ENCODE data around the gene EIF4G1.

EIF4G1 gene

GRCh38 chr3:184352897-184353545 is 38.6 kb downstream of the EIF4G1 start:
- no peak for DNase-seq

GRCh38 chr3:184353546-184353941 is 39.1 kb downstream of the EIF4G1 start:
- no peak for DNase-seq

- peak; percentile 23 for DNase-seq
These were observed 39.8 kb downstream of the EIF4G1 start for GRCh38 chr3:184354121-184354728.

GRCh38 chr3:184354754-184355153 is 40.3 kb downstream of the EIF4G1 start:
- DNase-seq, result no peak

- DNase-seq, result no peak
These were observed 41.0 kb downstream of the EIF4G1 start for GRCh38 chr3:184355261-184356040.

- DNase-seq, result no peak
These were observed 43.1 kb downstream of the EIF4G1 start for GRCh38 chr3:184357248-184358123.

- no peak for DNase-seq
These were observed 43.8 kb downstream of the EIF4G1 start for GRCh38 chr3:184358124-184358767.

GRCh38 chr3:184358921-184359350 is 44.5 kb downstream of the EIF4G1 start:
- no peak for DNase-seq

- DNase-seq, result no peak
These were observed 45.2 kb downstream of the EIF4G1 start for GRCh38 chr3:184359610-184360009.

- DNase-seq, result no peak
These were observed 45.9 kb downstream of the EIF4G1 start for GRCh38 chr3:184360070-184360928.

- DNase-seq, result no peak
These were observed 46.6 kb downstream of the EIF4G1 start for GRCh38 chr3:184360929-184361531.

- peak; percentile 29 for DNase-seq
These were observed 47.1 kb downstream of the EIF4G1 start, which contains the start of the genes CLCN2 and POLR2H for GRCh38 chr3:184361532-184361931. CLCN2 (minus strand) TSS chr3:184361605; CDS start chr3:184361479, 126 bp downstream. POLR2H (plus strand) TSS chr3:184361710; CDS start chr3:184363493, 1,783 bp downstream.

- DNase-seq, result peak; percentile 36
These were observed 47.7 kb downstream of the EIF4G1 start for GRCh38 chr3:184361932-184362667.

GRCh38 chr3:184362668-184363546 is 48.5 kb downstream of the EIF4G1 start:
- peak; percentile 97 for DNase-seq

GRCh38 chr3:184366619-184367289 is 52.3 kb downstream of the EIF4G1 start:
- no peak for DNase-seq

- DNase-seq, result no peak
These were observed 53.7 kb downstream of the EIF4G1 start for GRCh38 chr3:184368116-184368515.

- no peak for DNase-seq
These were observed 54.3 kb downstream of the EIF4G1 start for GRCh38 chr3:184368586-184369183.

- DNase-seq, result peak; percentile 56
These were observed 57.2 kb downstream of the EIF4G1 start for GRCh38 chr3:184371570-184372018.
